GM21447 (cell line): ENCODE data around the gene COL1A2.

Experiments
- ATAC-seq: cut with Tn5 transposase; IDR thresholded peaks from one replicate; pipeline ENCODE4 v1.9.1; 2021; ENCODE audit not compliant: unreplicated experiment

The COL1A2 gene

DNA sequence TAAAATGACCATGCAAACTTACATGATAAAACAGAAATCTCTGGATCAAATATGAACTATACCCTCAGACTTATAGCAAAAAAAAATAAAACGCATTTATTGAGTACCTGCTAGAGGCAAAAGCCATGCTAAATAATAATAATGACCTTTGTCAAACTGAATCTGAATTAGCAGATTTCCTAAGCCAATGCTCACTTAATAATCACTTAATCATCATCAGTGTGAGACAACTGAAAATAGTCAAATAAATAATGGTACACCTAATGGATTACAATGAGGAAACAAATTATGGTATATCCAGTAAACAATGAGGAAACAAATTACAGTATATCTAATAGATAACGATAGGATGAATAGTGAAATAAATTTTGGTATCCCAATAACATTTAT is 37.6 kb downstream of the COL1A2 start:
- ATAC-seq = no peak

DNA sequence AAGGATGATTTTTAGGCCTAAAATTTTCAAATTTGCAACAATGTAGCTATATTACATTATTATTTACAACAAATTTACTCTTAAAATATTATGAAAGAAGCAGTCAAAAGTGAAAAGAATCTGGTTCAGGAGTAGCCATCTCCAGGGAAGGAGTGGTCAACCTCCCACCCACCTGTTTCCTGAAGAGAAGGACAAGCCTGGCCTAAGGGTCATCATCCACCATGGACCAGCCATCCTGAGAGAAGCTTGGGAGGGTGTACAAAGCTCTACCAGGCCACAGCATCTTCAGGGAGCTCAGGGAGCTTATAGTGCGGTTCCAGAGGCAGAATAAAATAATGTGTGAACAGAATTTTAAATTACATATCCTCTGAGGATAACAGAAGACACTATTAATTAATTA is 38.1 kb downstream of the COL1A2 start:
- no peak for ATAC-seq

DNA sequence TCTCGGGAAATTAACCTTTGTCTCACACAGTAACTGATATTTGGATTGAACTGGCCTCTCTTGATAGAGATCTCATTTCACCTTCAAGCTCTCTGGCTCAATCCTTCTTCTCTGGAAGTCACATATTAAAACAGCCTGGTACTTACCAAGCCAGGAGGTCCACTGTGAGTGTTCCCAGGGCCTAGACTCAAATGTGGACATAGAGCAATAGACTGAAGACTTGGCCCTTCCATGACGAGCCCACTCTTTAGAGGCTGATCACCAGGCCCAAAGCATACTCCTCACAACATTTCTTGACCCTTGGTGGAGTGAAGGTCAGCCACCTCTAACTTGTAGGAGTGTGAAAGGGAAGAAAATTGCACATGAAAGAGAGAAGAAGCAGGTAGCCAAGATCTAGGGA is 38.5 kb downstream of the COL1A2 start:
- ATAC-seq = no peak

DNA sequence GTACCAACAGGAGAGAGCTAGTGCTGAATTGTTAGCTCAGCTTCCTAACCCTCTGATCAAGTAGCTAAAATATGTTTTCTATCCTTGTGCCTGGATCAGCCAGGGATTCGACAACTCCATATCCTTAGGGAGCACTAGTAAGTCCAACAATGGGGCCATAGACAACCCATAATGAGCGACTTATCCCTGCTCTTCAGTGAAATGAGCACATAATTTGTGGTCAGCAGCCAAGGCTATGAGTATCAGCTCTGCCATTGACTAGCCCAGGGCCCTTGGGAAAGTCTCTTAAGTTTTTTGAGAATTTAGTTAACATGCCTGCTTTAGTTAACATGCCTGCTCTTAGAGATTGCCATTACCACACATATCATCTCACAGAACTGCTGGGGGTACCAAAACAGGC is 39.3 kb downstream of the COL1A2 start:
- no peak for ATAC-seq

DNA sequence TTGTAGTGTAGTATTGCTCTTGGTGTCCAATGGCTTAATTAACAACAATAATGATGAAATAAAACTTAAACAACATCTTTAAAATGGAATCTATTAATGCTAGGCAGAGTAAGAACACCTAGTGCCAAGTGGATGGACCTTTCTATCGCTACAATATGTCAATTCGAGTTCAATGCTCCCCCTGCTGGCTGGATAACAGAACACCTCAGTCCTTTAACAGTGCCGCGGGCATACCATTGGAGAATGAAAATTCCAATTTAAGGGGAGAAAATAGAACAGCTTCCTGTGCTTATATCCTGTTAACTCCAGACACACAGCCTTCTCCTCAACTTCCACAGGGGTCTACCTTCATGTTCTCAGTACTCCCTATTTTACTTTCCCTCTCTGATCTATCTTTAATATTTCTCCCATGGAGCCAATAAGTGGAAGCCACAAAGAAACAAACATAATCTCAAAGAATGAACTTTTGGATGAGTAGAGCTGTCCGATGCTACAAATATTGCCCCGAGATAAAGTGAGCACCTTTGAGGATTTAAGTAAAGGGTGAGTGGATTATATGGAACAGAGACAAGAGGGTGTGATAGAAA is 41.4 kb downstream of the COL1A2 start:
- peak; percentile 83 for ATAC-seq

DNA sequence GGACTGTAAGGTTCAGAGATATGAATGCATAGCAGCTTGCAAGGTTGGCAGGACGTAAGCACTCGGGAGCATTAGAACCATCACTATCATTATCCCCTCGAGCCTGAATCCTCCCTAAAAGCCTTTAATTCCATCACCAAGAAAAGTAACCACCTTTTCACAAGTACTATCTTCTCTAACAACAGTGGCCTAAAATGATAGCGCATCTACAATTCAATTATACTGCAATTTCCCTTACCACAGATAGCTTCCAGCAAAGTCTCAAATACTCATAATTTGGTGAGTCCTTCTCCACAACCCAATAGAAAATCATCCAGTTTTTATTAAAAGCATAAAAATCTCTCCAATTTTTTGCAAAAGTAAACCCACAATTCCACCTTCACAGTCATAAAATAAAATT is 42.0 kb downstream of the COL1A2 start:
- ATAC-seq = no peak

DNA sequence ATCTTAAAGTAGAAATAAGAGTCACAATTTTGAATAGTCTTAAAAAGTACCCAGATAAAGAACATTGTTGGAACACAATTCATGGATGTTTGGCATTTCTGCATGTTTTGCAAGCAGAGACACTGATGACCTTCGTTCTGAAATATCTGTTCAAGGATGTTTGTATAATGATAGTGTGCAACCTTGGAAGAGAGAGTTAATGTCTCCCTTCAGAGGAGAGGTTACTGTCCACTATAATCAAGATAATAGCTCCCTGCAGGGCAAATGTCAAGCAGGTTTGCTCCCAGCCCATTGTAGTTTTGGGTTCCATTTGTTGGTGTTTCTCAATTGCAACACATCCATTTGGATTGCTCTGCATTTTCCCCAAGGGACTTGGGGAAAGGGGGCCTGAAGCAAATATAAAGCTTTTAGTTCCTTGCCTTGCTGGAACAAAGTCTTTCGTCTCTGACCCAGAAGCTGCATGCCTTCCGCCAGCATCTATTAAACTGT is 45.2 kb downstream of the COL1A2 start:
- ATAC-seq = no peak

DNA sequence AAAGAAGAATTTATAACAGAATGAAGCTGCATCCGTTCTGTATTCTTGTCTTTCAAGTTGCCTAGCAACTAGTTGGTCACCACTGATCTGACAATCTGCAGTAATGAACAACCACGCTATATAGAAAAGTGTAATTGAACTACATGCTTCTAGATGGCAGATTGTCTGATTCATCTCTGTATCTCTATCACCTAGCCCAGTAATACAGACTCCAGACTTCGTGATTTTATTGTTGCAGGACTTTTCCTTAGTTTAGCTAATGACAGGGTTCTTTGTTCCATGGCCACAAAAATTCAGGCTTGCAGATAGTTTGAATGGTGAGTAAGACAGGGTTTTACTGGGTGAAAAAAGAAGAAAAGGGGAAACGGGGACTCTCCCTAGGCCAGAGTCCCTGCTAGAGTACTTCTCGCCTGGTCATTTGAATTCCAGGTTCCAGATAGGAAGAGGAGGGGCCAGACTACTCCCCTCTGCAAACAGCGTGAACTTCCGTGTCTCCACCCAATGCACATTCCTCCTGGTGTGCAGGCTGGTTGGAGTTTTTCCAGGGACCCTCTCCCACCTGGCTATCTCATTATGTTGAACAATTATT is 45.9 kb downstream of the COL1A2 start:
- ATAC-seq = no peak

DNA sequence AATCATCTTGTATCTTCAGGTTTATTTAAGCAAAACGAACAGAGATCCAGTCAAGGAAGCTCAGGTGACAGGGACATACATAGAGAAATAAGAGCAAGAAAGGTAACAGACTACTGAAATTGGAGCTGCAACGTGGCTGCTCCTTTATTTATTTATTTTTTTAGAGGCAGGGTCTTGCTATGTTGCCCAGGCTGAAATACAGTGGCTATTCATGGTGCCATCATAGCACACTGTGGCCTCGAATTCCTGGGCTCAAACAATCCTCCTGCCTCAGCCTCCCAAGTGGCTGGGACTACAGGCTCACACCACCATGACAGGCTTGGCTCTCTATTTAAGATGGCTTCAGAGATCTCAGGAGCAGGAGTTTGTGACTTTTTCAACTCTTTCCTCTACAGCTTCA is 46.4 kb downstream of the COL1A2 start:
- no peak for ATAC-seq

DNA sequence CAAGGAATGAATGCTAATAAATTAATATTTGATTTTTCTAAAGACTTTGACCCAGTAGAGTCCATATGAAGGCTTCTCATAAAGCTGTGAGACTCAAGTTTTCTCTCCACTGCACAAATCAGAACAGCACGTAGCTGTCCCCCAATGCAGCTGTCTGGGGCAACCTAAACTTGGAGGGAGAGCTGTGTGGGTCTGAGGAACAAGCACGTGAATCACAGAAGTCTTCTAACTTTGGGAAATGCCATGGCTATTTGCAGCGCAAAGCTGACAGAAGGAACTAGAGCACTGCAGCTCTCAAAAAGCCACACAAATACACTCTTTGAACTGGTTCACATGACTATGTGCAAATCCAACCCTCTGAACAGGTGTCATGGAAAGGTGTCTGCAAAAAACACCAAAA is 47.9 kb downstream of the COL1A2 start:
- ATAC-seq = no peak

DNA sequence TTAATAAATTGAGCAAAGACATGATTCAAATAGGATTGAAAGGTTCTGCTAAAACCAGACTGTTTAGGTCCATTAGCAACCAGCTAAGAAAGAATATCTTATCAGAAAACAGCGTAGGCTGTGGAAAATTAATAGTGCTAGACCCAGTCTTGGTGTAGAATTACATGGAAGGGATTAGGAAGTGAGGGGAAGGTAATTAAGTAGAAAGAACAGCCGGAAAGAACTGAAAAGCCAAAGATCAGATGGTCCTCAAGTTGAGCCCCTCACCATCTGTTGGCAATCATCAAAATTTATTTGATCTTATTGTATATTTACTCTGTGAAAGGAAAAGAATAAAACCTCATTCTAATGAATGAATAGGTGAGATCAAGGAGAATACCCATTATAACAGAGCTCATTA is 50.1 kb downstream of the COL1A2 start:
- ATAC-seq = no peak

DNA sequence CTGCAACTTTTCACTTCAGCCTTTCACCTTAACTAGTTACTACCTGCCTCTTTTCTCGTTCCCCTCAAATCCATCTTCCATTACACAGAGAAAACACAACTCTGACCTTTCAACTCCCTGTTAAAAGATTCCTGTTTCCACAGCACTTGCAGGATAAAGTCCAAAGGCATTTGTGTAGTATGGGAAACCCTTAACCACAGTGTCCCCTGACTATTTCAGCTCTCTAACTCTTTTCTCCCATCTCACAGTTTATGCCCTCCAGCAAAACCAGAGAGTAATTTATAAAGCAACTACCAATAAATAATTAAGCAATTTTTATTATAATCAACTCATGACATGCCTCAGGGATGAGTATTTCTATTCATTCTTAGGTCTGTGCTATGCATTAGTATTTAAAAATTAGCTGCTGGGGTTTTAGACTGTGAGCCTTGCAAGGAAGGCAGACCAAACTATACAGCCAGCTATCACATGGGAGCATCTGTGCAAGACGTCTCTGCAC is 51.0 kb downstream of the COL1A2 start:
- no peak for ATAC-seq

DNA sequence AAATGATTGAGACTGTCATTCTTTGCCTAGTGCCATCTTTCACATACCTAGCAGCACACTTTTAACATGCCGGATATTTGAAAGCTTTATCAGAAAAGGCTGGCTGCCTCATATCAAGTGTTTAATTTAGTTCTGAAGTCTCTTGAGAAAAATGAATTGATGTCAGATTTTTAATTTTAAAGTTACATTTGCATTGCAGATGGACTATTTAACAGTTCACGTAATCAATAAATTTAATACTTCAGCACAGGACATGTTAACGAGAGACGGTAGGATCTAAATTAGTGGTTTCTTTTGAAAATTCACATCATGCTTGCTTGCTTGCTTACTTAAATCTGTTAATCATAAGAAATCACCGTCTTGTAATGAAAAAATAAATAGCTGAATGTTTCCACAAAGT is 51.6 kb downstream of the COL1A2 start:
- ATAC-seq = no peak

DNA sequence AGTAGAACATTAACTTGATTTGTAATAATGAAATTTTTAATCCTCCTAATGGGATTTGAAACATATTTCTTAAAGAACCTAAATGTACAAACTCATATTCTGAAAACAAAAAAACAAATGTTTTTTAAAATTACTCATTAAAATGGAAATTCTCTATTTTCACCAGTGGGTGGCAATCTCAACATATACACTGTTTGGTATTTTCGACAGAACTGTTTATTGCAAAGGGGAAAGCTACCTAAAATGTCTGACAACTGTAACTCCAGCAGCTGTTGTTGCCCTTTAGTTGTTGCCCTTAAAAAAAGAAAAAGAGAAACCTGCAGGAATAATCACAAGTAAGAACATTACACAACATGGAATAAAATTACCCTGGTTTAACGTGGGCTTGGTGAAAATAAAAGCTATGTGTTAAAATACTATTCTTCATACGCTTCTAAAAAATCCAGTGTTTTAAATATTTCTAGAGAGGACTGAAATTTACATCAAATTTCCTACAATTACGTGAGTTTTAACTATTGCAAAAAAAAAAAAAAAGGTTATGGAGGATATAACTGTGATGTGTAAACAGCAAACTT is 54.5 kb downstream of the COL1A2 start:
- ATAC-seq = peak; percentile 74

DNA sequence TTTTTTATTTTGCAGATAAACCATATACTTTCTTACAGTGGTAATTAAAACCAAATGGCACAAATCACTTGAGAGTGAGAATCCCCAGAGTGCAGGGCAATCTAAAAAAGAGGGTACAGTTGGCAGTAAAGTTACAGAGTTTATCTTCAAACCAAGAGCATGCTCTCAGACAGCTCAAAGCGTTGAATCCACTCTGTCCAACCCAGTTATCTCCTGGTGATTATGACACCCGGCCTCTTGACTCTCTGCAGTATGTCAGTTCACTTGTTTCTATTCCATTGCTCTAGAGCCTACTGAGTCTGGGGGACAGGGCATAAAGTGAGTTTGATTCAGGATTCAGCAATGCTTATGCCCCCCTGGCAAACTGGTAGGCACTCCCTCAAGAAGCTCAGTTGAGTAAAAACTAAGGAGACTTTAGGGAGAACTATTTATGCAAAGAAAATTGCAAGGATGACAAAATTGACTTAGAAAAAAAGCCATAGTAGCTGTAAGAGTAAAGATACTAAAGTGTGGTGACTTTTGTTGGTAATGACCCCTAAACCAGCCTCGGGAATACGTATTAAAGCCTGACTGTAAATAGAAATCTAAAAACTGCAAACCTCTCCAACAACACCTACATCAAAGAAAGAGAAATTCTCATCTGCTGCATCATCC is 55.5 kb downstream of the COL1A2 start:
- ATAC-seq = no peak

DNA sequence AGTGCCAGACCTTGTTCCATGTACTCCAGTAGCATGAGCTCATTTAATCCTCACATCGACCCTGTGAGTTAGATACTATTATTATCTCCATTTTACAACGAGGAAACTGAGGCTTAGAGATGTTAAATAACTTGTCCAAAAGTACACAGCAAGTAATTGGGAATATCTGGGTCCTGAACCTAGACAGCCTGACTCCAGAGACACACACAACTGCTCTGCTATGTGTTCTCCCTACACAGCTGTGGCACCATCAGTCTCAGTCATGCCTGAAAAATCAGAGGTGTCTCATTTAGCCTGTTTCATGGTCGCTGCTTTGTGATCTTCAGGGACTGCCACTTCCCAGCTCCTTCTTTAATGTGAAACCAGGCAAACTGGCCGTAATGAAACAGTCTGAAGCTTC is 56.5 kb downstream of the COL1A2 start:
- ATAC-seq = no peak

DNA sequence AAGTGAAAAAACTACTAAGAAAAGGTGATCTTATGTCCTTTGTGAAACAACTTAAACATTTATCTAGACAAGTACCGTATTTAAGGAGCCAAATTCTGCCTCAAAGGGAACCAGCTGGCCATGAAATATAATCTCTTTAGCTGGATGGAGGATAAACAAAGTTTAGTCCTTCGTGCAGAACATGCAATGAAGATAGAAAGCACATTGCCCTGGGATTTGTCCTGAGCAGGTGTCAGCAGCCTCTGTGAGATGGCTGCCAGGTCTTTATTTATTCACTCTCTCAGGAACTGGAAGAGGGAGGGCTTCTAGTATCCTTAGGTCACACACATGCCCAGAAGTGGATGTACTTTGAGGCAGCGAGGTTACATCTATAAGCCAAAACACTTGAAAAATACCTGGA is 57.5 kb downstream of the COL1A2 start:
- no peak for ATAC-seq

DNA sequence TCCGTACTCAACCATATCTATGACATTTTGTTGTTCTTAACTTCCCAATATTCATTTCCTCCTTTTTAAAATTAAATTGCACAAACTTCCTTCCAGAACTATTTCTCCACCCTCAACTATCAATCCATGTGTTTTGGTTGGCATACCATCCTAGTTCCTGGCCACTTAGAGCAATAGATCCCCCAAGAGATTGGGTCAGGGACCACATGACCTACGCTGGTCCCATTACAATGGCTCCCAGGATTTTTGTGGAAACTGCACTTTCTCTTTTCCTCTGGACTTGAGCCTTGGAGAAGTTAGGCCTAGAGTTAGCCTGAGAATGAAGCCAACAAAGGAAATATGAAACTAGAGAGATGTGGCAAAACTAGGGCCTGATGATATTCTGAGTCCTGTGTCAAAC is 59.2 kb downstream of the COL1A2 start:
- ATAC-seq = no peak

DNA sequence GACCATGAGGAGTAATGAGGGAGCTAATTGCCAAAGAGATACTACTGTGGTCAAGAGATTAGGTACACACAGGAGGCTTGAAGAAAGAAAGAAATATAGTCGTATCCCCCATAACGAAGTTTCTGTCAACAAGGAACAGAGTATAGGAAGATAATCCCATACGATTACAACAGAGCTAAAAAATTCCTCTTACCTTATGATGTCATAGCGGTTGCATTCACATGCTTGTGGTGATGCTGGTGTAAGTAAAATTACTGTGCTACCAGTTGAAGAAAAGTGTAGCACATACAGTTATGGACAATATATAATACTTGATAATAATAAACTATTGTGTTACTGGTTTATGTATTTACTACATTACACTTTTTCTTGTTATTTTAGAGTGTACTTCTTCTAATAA is 63.3 kb downstream of the COL1A2 start:
- ATAC-seq = no peak

DNA sequence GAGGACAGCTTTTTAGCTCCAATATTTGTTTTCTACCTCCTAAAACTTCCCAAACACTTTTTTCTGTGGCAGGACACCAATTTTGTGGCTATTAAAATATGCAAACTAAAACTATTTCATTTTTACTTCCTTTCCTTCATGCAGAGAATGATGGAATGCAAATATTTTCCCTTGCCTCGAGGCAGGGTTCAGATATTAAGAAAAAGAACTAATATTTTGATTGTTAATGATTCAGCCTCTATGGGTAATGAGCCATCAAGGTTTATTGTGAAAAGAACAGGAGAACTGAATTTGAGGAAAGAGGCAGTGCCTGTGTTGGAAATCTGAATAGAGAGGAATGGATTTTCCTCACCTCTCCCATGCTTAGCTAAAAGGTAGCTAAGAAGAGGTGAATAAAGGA is 71.8 kb downstream of the COL1A2 start:
- no peak for ATAC-seq

DNA sequence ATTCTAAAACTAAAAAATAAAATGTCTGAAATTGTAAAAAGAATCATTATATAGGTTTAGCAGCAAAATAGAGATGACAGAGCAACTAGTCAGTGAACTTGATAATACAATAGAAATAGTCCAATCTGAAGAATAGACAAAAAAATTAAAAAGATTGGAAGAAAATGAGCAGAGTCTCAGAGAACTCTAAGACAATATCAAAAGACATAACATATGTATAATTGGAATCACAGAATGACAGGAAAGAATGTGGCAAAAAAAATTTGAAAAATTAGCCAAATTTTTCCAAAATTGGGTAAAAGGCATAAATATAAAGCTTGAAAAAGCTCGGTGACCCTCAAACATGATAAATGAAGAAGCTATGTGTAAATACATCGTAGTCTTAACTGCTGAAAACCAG is 76.9 kb downstream of the COL1A2 start:
- ATAC-seq = no peak

DNA sequence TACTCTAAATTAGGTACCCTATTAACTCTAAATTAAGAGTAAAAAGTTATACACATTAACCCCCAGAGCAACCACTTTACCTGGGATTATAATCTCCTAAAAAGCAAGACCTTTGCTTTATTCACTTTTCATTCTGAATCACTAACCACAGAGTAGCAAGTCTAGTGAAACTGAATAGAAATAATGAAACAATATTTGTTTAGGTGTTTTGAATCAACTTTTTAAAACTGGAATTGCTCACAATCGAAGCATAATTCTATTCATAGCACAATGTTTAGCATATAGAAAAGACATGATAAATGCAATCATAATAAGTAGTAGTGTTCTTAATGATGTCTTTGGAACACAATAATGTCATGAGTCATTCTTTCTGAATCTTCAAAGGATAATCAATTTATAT is 77.9 kb downstream of the COL1A2 start:
- ATAC-seq = no peak
